Measurements from ENCODE around the gene SBF2.

Gene SBF2

DNA sequence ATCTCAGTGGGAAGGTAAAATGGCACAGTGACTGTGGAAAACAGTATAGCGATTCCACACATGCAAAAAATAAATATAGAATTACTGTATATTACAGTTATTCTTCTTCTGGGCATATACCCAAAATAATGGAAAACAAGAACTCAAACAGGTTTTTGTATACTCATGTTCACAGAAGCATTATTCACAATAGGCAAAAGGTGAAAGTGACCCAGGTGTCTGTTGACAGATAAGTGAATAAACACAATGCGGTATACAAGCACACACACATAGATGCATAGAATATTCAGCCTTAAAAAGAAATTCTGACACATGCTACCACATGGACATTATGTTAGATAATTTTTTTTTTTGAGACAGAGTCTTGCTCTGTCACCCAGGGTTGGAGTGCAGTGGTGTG is 397.1 kb downstream of the SBF2 start:
- no peak overlapping the region for H3K4me3 ChIP-seq (ENCODE audit: low read depth, low read length)
- TF ChIP-seq, protein P1, sequence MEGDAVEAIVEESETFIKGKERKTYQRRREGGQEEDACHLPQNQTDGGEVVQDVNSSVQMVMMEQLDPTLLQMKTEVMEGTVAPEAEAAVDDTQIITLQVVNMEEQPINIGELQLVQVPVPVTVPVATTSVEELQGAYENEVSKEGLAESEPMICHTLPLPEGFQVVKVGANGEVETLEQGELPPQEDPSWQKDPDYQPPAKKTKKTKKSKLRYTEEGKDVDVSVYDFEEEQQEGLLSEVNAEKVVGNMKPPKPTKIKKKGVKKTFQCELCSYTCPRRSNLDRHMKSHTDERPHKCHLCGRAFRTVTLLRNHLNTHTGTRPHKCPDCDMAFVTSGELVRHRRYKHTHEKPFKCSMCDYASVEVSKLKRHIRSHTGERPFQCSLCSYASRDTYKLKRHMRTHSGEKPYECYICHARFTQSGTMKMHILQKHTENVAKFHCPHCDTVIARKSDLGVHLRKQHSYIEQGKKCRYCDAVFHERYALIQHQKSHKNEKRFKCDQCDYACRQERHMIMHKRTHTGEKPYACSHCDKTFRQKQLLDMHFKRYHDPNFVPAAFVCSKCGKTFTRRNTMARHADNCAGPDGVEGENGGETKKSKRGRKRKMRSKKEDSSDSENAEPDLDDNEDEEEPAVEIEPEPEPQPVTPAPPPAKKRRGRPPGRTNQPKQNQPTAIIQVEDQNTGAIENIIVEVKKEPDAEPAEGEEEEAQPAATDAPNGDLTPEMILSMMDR (IDR thresholded peaks at IDR 0.05; ENCODE audit: low read depth, low read length): no peak

DNA sequence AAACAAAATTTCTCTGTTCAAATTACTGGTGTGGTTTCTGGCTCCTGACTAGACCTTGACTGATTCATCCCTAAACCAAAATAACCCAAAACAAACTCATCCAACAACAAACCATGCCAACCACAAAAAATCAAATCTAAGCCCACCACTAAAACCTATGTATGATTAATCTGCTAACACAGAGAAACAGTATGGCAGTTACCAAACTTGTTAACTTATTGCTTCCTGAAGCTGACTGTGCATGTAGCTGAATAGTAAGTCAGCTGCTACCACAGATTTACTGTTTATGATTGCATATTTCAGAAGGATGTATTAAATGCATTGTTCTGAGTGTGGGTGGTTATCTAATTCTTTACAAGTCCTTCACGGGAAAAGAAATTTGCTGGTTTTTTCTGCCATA is 399.0 kb downstream of the SBF2 start:
- TF ChIP-seq, protein P1 (IDR thresholded peaks at IDR 0.05; ENCODE audit: low read depth, low read length): no peak
- H3K4me3 ChIP-seq (ENCODE audit: low read depth, low read length): no peak overlapping the region

DNA sequence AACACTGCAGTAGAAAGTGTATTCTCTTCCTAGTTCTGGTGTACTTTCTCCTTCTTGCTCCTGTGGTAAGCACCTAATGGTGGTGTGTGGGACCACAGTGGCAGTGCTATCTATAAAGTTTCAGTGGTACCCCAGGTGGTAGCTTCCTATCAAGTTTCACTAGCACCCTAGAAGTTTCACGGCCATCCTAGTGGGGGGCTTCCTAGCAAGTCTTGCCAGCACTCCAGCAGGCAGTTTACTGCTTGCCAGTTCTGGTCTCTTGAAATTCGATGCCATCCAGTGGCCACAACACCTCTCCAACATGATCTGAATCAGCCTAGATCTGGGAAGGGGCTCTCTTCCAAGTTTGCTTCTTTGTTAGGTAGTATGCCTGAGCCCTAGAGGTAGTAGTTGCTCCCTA is 400.5 kb downstream of the SBF2 start:
- TF ChIP-seq, protein P1 (IDR thresholded peaks at IDR 0.05; ENCODE audit: low read depth, low read length): no peak
- no peak overlapping the region for H3K4me3 ChIP-seq (ENCODE audit: low read depth, low read length)

DNA sequence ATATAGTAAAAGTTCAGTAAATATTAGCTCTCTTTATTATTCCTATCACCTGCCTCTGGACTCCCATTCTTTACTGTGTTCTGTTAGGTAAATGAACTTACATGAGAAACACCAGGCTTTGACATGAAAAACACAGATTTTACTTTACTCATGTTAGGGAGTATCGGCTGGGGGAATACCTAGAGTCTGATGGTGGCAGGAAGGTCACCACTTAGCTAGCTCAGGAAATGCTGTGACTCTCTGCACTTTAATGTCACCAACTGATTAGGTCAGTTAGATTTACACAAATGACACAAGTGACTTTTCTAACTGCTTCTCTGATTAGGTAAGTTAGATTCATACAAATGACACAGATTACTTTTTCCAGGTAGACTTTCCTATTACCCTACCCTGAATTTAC is 405.1 kb downstream of the SBF2 start:
- TF ChIP-seq, protein P1 (IDR thresholded peaks at IDR 0.05; ENCODE audit: low read depth, low read length): no peak
- no peak overlapping the region for H3K4me3 ChIP-seq (ENCODE audit: low read depth, low read length)

DNA sequence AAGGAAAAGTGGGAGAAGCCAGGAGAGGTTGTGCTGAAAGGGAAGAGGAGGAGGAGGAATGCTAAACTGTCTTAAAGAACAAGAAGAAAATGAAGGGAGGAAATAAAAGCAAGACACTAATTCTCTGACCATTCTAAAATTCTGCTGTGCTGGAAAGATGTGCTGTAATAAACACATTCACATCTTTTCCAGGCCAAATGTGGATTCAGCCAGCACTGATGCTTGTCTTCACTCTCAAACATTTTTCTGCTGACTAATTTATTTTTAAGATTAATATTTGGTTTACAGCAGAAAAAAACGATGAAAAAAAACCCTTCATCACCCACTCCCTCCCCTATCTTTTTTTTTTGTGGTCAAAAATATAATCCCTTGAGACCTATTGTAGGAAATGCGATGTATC is 406.5 kb downstream of the SBF2 start:
- H3K4me3 ChIP-seq (ENCODE audit: low read depth, low read length): no peak overlapping the region
- TF ChIP-seq, protein P1 (IDR thresholded peaks at IDR 0.05; ENCODE audit: low read depth, low read length): no peak

DNA sequence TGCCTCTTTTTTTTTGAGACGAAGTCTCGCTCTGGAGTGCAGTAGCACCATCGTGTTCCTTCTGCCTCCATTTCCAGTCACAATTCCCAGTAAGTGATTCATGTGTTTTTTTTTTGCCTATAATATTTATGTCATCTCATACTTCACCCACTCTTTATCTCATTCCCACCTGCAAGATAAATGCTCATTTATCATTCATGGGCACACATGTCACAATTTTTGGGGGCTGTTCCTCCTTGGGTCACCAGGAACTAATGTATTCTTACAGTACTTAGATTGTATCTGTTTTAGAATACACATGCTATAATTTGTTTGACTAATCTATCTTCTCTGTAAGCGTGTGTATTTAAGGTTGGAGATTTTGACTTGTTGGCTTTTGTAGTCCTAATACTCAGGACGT is 407.4 kb downstream of the SBF2 start:
- TF ChIP-seq, protein P1 (IDR thresholded peaks at IDR 0.05; ENCODE audit: low read depth, low read length): no peak
- H3K4me3 ChIP-seq (ENCODE audit: low read depth, low read length): no peak overlapping the region

DNA sequence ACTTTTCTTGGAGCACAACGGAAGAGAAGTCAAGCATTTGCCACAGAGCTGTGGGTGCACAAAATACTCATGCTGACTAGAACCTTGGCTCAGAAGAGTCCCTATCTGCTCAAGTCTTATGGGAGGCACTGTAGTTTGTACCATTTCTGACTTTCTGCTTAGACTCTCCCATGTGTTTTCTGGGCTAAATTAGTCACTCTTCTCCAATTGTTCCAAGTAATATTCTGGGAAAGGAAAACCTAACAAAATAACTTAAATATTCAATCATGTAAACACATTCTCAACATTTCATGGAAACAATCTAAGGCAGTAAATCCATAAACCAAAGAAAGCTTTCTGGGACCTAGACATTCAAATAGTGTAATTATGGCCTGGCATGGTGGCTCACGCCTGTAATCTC is 409.4 kb downstream of the SBF2 start:
- H3K4me3 ChIP-seq (ENCODE audit: low read depth, low read length): no peak overlapping the region
- TF ChIP-seq, protein P1 (IDR thresholded peaks at IDR 0.05; ENCODE audit: low read depth, low read length): no peak

Measured in WI38 (cell line).